GM12892 (cell line): ENCODE data around the gene CERS5.

Experiments used
- POLR2A ChIP-seq: IDR thresholded peaks from 2 replicates; pipeline ENCODE4 v1.6.1; 2011; ENCODE audit warnings: low read depth, low read length, control low read depth
- TAF1 ChIP-seq: IDR thresholded peaks from 2 replicates; pipeline ENCODE4 v1.6.1; 2011; ENCODE audit warnings: low read depth, mild to moderate bottlenecking, control low read depth, low read length, borderline replicate concordance

DNA sequence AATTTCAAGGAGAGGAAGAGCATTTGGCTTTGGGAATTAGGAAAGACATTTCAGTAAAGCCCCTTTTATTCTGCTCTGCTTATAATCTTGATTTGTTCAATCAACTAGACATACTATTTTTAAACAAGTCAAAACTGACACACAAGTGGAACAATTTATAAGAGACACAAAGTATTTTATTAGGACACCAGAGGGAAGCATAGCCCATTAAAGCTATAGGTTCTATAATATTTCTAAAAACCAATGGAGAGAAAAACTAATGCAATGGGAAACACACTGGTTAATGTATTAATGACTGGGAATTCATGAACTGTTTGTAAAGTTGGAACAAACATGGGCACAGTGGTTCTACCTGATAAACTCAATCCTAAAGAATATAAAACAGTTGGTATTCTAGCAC is 15.3 kb upstream of the CERS5 start:
- no peak for TF ChIP-seq POLR2A
- TF ChIP-seq TAF1, result no peak
